Measurements from ENCODE around the gene LIPM.
A peak's percentile ranks its signal among the peaks of the same experiment; 100 is the strongest.

The LIPM gene, protein sequence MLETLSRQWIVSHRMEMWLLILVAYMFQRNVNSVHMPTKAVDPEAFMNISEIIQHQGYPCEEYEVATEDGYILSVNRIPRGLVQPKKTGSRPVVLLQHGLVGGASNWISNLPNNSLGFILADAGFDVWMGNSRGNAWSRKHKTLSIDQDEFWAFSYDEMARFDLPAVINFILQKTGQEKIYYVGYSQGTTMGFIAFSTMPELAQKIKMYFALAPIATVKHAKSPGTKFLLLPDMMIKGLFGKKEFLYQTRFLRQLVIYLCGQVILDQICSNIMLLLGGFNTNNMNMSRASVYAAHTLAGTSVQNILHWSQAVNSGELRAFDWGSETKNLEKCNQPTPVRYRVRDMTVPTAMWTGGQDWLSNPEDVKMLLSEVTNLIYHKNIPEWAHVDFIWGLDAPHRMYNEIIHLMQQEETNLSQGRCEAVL

DNA sequence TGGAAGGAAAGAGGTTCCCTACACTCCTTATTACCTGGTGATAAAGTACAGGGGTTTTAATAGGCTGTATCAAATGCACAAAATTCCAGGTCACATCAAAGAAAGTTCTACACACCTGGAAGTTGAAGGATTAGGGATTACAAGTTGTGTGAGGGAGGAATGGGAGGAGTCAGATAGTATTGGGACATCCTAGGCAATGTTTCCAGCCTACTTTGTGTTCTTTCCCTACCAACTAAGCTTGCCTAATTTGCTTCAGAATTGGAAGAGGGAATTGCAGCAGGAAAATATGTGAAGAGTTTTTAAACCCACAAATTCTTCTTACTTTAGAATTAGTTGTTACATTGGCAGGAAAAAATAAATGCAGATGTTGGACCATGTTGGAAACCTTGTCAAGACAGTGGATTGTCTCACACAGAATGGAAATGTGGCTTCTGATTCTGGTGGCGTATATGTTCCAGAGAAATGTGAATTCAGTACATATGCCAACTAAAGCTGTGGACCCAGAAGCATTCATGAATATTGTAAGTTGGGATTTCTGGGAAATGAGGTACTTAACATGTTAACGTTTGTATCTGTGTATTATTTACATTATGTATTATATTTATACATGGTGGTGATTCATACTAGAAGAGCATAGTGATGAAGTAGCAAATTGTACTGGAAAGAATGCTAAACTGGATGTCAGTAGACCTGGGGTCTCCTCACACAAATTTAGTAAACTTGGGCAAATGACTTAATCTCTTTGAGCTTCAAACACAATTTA is at the start of gene LIPM:
LIPM (plus strand) TSS at position 208 of the 763 bp plus-strand sequence; CDS start at position 375, 167 bp downstream.
- DNase-seq (ENCODE audit: low spot score) = no peak

DNA sequence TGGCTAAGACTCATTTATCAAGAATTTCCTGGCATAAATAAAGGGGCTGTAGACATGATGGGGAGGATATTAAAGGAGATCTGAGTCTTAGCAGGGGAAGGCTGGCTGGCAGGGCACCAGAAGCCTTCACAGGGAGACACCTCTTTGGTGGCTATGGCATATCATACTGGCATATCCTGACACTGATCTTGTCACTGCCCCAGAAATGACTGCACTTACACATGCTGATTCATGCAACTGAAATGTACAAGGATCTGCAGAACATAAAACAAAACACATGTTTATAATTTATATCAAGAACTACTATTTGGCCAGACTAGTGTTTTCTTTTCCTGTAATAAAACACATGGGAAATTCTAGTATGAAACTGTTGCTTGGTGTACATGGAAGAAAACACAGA is 48.2 kb upstream of the LIPM start:
- DNase-seq (ENCODE audit: low spot score) = no peak

DNA sequence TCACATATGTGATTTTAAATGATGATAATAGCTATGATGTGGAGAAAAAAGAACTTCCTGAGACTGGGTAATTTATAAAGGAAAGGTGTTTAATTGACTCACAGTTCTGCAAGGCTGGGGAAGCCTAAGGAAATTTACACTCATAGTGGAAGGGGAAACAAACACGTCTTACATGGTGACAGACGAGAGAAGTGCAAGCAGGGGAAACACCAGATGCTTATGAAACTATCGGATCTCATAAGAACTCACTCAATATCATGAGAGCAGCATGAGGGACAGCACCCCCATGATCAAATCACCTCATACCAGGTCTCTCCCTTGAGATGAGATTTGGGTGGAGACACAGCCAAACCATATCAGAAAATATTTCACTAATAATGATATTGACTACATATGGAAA is 46.8 kb upstream of the LIPM start:
- no peak for DNase-seq (ENCODE audit: low spot score)

DNA sequence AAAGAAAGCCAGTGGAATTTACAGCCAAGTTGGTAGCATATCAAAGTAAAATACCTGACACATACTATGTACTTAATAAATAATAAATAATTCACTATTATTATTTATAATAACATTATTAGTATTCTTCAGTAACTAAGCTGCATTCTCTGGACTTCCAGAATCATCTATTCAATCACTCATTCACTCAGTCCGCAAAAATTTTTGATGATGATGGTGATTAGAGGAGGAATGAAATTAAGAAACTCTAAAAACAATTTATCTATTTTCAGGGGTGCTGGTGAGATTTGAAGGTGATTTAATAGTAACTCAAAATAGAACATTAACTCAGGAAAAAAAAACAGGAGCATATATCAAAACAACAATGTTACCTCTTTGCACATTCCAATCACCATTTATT is 45.9 kb upstream of the LIPM start:
- no peak for DNase-seq (ENCODE audit: low spot score)

DNA sequence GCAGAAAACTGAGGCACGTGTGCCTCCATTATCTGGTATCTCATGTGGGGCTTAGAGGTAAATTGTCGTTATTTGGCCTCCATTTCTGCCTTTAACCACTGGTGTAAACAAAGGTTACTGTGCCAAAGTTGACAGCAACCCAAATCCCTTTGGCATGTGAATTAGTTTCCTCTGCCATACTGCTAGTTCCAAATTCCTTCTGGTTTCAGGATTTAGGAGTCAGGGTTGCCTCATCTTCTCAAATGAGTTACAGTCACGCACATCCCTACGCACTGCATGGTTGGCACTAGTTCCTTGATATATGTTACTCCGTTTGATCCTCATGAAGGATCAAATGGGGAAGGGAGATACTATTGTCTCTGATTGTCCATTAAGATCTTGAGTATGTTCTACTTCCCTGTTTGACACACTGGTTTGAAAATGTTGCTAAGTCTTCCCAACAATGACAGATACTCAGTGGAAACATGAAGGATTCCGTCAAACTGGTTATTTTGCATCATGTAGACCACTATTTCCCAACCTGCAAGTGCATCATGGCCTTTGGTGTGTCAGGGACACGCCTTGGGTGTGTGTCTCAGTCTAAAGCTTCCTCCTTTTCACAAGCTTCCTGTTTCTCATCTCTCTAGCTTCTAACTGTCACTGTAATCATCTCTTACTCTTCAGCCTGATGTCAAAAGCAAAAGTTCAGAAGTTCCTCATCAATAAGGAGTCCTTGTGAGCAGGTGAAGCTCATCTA is 43.0 kb upstream of the LIPM start, which contains the start of gene LIPN:
LIPN (plus strand) TSS at position 655 of the 736 bp plus-strand sequence. CDS start 1,386 bp downstream, outside the sequence.
- peak; percentile 16 for DNase-seq (ENCODE audit: low spot score)

DNA sequence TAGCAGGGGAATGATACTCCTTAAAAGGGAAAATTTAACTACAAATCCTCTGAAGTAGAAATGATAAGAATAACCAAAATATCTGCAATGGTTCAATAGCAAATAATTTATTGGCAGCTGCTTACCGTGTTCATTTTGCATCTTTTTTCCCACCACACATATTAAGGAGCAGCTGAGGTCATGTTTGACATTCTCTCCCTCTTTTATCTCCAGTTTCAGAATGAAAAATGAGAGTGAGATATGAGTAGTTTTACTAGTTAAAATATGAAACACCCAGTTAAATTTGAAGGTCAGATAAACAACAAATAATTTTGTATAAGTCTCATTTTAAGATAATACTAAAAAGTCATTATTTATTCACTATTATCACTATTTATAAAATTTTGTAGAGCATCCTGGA is 39.6 kb upstream of the LIPM start:
- no peak for DNase-seq (ENCODE audit: low spot score)

DNA sequence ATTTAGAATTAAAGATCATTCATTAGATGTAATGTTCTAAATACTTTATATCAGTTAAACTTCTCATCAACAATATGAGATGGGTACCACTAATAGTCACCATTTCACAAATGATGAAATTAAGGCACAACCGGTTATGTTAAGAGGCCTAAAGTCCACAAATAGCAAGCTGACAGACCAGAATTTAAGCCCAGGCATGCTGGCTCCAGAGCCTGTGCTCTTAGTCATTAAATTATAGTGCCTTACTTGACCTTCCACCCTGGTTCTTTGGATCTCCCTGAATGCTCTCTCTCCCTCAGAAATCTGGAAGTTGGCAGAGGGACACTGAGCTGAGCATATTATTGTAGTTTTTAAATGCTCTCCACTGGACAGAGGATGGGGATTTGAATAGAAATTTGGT is 39.1 kb upstream of the LIPM start:
- no peak for DNase-seq (ENCODE audit: low spot score)

DNA sequence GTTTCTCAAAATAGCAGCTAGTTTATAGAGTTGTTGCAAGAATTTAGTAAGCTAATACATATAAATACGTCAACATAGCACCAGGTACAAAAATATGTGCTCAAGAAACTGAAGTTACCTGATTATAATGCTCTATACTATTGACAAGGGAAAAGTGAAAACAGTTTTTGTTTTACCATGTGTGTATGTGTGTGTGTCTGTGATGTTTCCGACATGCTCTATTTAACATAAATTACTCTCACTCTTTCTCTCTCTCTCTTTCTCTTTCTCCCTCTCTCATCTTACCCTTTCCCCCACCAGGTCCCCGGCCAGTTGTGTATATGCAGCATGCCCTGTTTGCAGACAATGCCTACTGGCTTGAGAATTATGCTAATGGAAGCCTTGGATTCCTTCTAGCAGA is 38.4 kb upstream of the LIPM start:
- no peak for DNase-seq (ENCODE audit: low spot score)

DNA sequence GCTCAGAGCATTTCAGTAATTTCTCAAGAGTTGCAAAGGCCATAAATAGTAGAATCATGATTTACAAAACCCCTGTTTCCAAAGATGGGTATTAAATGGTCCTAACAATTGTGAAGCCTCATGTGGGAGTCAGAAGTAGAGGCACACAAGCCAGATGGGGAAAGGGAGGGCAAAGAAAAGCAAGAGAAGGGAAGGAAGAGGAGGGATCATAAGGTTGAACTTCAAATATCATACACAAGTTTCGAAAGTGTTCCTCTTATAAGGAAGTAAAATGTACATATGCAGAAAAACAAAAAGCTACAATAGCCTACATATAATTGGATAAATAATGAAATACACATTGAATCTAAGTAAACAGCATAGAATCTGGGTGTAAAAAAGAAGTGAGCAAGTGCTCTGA is 36.7 kb upstream of the LIPM start:
- no peak for DNase-seq (ENCODE audit: low spot score)

DNA sequence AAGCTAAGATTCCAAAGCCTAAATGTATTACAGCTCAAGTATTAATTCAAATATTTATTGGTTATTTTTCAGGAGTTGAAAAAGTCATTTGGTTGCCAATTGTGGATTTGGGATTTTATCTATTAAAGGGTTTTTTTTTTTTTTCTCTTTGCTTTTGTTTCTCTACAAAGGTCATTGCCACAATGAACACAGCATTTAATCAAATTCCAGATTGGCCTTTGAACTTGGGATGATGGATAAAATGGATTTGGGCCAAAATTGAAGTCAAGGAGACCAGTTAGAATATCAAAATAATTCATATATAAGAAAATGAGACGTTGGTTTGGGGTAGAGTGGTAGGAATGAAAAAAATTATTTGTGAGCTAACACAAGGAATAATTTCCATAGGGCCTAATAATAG is 33.1 kb upstream of the LIPM start:
- DNase-seq (ENCODE audit: low spot score) = no peak

DNA sequence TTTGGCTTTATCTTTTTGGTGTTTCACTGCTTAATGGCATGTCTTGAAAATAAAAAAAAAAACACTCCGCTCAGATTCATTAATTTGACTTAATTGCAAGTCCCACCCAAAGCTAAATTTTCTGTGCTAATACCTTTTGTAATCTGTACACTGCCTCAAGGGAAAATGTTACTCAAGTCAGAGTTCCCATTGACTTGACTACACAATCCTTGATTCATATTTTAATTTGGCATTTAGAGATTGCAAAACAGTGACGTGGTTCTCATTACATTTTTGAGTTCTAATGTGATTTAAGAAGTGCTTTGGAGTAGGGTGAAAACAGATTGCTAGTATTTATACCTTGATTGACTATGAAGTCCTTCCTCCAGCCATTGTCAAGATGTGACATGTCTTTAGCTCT is 21.3 kb upstream of the LIPM start:
- no peak for DNase-seq (ENCODE audit: low spot score)

DNA sequence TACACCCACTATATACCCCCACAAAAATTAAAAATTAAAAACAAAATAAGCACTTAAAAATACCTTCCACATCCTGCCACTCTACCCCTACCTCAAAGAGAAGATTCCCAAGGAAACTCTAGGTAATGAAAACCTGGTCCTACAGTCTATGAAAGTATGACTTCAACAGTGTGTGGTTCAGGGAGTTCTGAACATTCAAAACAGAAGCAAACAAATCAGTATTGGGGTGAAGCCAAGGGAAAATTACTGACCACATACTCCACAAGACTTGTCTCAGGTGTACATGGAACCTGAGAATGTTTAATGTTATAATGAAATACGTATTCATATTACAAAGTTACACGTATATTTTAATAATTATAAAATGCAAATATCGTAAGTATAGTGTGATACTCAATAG is 20.3 kb upstream of the LIPM start:
- DNase-seq (ENCODE audit: low spot score) = no peak

DNA sequence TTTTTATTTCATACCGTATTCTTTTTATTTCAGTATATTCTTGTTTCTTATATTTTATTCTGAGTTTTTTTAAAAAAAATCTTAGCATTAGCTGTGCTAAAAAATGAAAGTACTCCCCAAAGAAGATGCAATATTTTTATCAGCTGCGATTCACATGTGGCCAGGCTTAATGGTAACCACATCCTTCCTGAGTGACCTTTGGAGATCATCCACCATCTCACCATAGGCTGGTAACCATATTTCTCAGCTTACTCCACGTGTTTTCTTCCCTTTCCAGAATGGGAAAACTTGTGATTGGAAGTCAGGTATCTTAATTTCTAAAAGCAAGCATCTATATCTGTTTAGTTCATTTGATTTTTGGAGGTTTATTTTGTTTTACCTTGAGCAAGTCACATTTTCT is 18.8 kb upstream of the LIPM start:
- no peak for DNase-seq (ENCODE audit: low spot score)

DNA sequence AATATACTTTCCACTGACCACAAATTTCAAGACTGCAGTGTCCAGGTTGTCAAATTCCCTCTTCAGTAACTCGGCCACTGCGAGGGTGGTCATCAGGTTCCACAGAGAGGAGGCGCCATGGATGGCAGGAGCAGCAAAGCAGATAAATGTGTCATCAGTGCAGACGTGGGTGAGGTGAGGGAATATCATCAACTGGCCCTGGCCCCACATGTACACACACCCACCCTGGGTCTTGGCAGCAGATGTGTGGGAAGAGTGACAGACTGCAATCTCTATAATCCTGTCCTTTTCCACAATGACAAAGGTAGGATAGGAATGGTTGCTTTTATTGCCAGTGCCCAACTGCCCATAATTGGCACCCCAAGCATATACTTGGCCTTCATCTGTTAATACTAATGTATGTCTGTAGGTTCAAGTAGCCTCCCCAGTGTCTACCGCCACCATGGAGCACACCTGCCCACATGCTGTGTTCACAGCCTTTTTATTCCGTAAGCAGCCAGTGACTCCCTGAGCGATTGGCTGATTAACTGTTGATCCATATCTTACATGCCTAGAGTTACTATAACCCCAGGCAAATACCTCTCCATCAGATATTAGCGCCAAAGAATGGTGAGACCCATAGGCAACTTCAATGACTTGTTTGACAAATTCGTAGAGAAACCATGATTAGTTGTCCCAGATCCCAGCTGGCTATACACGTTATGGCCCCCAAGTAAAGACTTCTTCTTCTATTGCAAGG is 16.3 kb upstream of the LIPM start:
- no peak for DNase-seq (ENCODE audit: low spot score)

DNA sequence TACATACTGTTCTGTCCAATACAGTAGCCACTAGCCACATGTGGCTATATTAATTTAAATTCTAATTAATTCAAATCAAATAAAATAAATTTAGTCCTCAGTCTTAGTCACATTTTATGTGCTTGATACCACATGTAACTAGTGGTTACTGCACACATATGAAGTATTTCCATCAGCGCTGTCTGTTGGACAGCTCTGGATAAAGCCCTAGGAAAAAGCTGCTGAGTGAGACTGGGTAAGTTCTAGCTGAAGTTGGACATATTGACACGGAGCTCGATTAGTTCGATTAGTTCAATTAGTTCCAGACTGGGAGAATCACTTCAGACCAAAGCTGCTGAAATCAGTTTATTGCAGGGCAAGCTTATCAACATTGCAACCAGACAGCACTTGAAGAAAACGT is 15.1 kb upstream of the LIPM start:
- no peak for DNase-seq (ENCODE audit: low spot score)

DNA sequence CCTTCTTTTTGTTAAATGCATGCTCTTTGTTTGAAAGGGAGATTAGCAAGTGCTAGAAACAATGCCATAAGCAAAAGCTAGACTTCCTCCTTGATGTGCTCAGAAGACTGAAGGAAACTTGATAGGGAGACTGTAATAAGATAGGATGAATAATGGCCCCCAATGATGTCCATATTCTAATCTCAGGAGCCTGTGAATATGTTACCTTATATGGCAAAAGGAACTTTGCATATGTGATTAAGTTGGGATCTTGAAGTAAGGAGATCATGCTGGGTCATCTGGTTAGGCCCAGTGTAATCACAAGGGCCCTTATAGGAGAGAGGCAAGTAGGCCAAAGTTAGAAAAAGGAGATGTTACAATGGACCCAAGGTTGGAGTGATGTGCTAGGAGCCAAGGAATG is 13.6 kb upstream of the LIPM start:
- DNase-seq (ENCODE audit: low spot score) = no peak

DNA sequence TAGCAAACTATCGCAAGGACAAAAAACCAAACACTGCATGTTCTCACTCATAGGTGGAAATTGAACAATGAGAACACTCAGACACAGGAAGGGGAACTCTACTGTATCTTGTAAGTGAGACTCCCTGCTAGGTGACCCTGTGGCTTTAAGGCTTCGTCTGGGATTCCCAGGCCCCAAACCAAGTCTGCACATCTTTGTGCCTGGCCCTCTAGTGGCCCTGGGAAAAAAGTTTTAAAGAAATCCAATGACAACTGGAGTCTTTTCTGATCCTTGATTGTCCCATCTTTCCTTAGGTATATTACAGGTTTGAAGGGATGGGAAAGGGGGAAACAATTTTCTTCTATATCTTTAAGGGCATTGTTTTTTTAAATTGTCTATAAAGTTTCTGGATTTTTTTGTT is 10.6 kb upstream of the LIPM start:
- no peak for DNase-seq (ENCODE audit: low spot score)

DNA sequence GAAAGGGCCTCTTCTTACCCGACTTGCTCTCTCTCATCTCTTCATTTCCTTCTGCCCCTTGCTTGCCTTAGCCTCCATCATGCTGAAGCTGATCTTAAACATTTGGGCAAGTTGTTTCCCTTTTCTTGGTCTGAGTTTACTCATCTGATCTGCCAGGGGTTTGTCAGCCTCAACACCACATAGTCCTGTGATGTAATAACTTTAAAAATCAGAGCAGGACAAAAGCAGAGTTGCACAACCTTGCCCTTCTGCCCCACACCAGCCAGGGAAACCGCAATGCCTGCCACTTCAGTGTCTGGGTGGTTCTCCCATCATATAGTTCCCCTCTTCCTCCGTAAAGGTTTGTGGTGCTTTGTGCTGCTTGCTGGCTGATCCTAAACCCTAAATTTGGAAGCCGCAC is 9.9 kb upstream of the LIPM start:
- DNase-seq (ENCODE audit: low spot score) = peak; percentile 76

DNA sequence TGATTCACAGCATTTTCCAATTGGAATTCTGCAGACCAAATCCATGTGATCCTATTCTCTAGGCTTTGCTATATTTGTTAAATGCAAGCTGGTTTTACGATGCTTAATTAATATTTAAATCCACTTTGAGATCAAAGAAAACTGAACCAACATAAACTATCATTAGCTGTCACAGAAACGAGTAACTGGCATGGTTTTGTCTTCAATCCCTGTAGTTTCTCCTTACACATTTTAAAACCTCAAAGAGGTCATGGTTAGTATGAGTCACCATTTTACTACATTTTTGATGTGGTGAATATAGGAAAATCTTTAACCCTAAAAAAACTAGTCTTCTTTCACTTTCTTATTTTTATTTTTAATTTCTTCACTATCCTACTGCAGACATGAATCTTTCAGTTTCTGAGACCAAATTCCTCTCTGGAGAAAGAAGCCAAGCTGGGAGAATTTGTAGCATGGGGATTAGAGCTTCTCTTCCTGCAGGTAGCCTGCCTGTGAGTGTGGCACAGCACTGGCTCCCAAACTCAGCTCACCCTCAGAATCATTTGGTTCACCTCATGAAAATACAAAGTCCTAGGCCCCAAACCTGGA is 8.7 kb upstream of the LIPM start:
- no peak for DNase-seq (ENCODE audit: low spot score)

DNA sequence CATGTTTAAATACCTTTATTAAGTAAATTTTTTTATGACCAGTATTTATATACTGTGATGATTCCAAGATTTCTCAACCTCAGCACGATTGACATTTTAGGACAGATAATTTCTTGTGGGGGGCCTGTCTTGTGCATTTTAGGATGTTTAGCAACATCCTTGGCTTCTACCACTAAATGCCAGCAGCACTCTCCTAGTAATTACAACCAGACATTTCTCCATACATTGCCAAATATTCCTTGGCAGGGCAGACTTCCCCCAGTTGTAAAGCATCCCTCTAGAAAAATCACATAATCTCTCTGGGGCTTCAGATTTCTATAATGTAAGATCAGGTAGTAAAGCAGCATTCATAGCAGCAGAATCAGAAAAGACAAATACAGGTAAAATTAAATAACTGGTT is 7.8 kb upstream of the LIPM start:
- no peak for DNase-seq (ENCODE audit: low spot score)
